Measurements from ENCODE around the gene AKT1S1. TPM values are rescaled to one million over a fixed set of nuclear protein-coding genes. Genes with fewer than 3 reads are reported as not detected.

Gene AKT1S1
- total RNA-seq, 2 experiments from 2014 or later, result 17.5 to 19.5 TPM

GRCh38 chr19:49864890-49865289, 12.3 kb downstream of the AKT1S1 start:
- Mint-ChIP-seq H3K27me3 (no peaks in the 10 kb centered on the region), H3K27ac (no peak overlapping the region), H3K9me3 (no peaks in the 10 kb centered on the region), H3K4me3 (peak overlapping the region; percentile 26), H3K36me3 (ENCODE audit: low read depth) (peaks cover 30% of the 10 kb centered on the region), H3K4me1 (ENCODE audit: low read depth) (peaks cover 34% of the 10 kb centered on the region)
- TF ChIP-seq CTCF (IDR thresholded peaks at IDR 0.05), result no peak
- ChIA-PET CTCF (interaction anchor here (1.2 kb wide), 1 partner anchor 11 kb away, joined by 3 read pairs; no protein-coding TSS in a partner anchor), POLR2A (interaction anchor here (0.8 to 5.9 kb wide), 3 partner anchors 12 to 55 kb away, joined by 3 to 64 read pairs (median 3); partner anchors contain the start of genes MED25 and PTOV1)
- ATAC-seq (no peak), DNase-seq (no peak)
- intact Hi-C loops (cut with micrococcal nuclease), result no loop called here

GRCh38 chr19:49863935-49864320, 13.2 kb downstream of the AKT1S1 start:
- POLR2A ChIA-PET, result interaction anchor here (1.2 to 5.9 kb wide), 2 partner anchors 11 to 45 kb away, joined by 3 to 64 read pairs; partner anchors contain the start of genes MED25 and PTOV1
- H3K27ac Mint-ChIP-seq, result no peak overlapping the region

GRCh38 chr19:49863254-49863934, 13.8 kb downstream of the AKT1S1 start:
- DNase-seq (no peak), ATAC-seq (no peak)
- Mint-ChIP-seq H3K9me3 (no peaks in the 10 kb centered on the region), H3K27me3 (no peaks in the 10 kb centered on the region), H3K4me3 (no peak overlapping the region), H3K27ac (no peak overlapping the region), H3K4me1 (ENCODE audit: low read depth) (peaks cover 29% of the 10 kb centered on the region), H3K36me3 (ENCODE audit: low read depth) (peaks cover 32% of the 10 kb centered on the region)
- ChIA-PET POLR2A (interaction anchor here (1.2 to 5.9 kb wide), 2 partner anchors 10 to 45 kb away, joined by 3 to 64 read pairs; partner anchors contain the start of genes MED25 and PTOV1), CTCF (interaction anchor here (0.6 kb wide), 1 partner anchor 121 kb away, joined by 3 read pairs; no protein-coding TSS in a partner anchor)
- TF ChIP-seq CTCF (IDR thresholded peaks at IDR 0.05), result no peak
- intact Hi-C loops (cut with micrococcal nuclease), result no loop called here

More at GRCh38 chr19:49863935-49864320, 13.2 kb downstream of the AKT1S1 start:
- CTCF ChIA-PET, result no interaction called here
- H3K27me3 Mint-ChIP-seq, result no peaks in the 10 kb centered on the region
- no peaks in the 10 kb centered on the region for H3K9me3 Mint-ChIP-seq
- H3K4me1 Mint-ChIP-seq (ENCODE audit: low read depth), result peaks cover 34% of the 10 kb centered on the region
- DNase-seq (no peak), ATAC-seq (no peak)
- H3K36me3 Mint-ChIP-seq (ENCODE audit: low read depth), result peaks cover 31% of the 10 kb centered on the region
- intact Hi-C loops (cut with micrococcal nuclease), result no loop called here
- no peak overlapping the region for H3K4me3 Mint-ChIP-seq
- no peak for TF ChIP-seq CTCF (IDR thresholded peaks at IDR 0.05)

- H3K4me3 Mint-ChIP-seq, result no peak overlapping the region
Measured at GRCh38 chr19:49862391-49863253, 14.5 kb downstream of the AKT1S1 start.

More at GRCh38 chr19:49862391-49863253, 14.5 kb downstream of the AKT1S1 start:
- Mint-ChIP-seq H3K27ac (no peak overlapping the region), H3K9me3 (no peaks in the 10 kb centered on the region), H3K4me1 (ENCODE audit: low read depth) (peaks cover 25% of the 10 kb centered on the region), H3K27me3 (no peaks in the 10 kb centered on the region), H3K36me3 (ENCODE audit: low read depth) (peaks cover 35% of the 10 kb centered on the region)
- ChIA-PET CTCF (interaction anchor here (0.6 kb wide), 1 partner anchor 122 kb away, joined by 3 read pairs; no protein-coding TSS in a partner anchor), POLR2A (interaction anchor here (5.9 kb wide), 1 partner anchor 9 kb away, joined by 64 read pairs; the partner anchor contains the start of gene PTOV1)
- intact Hi-C loops (cut with micrococcal nuclease), result no loop called here
- DNase-seq, result no peak
- no peak for ATAC-seq
- TF ChIP-seq CTCF (IDR thresholded peaks at IDR 0.05), result no peak
